Endothelial cell of umbilical vein (primary cell): Measurements from ENCODE around the gene POLR3C. TPM values are rescaled to one million over a fixed set of nuclear protein-coding genes. Genes with fewer than 3 reads are reported as not detected.

ENCODE experiments used
- BruUV-seq: library from RNA; stranded (reverse); fragments of 400-500 nt; replicated peaks from 2 replicates; lab custom pipeline; 2021; lab: Mats Ljungman, UMichigan
- CTCF ChIA-PET: fragments of 300-600, 350-600 bp; sonication (Branson Sonifier 250); formaldehyde crosslinking; loops from one replicate; lab custom pipeline; 2021; ENCODE audit warnings: antibody characterized with exemption, inconsistent platforms; lab: Charles Lee
- POLR2A ChIA-PET: fragments of 300-600, 350-600 bp; sonication (Branson Sonifier 250); formaldehyde crosslinking; loops from one replicate; lab custom pipeline; 2021; ENCODE audit warnings: antibody characterized with exemption, inconsistent platforms; lab: Charles Lee
- DNase-seq: peaks from one replicate; pipeline ENCODE4 v3.0.0-alpha.2; 2011; ENCODE audit warnings: low read depth, low spot score
- FAIRE-seq: peaks from 2 replicates; lab custom pipeline; 2011; peaks lifted over from hg19 to GRCh38; lab: Jason Lieb, UNC
- H2AFZ ChIP-seq: 2 replicates; pipeline ENCODE4 v1.6.0; 2012; ENCODE audit warnings: low read depth, low read length, control low read depth, inconsistent platforms
- H3K27ac ChIP-seq: 2 replicates; pipeline ENCODE4 v1.5.1; 2011; ENCODE audit warnings: low read depth, mild to moderate bottlenecking, control low read depth, low read length, moderate library complexity; ENCODE audit not compliant: insufficient read depth
- H3K27me3 ChIP-seq, 2 experiments: 2 replicates each; pipeline versions ENCODE4 v1.6.0 to v1.6.1; 2011; ENCODE audit warnings: low read length in 2 of 2, mixed read lengths in 1 of 2; ENCODE audit not compliant: control insufficient read depth in 2 of 2, insufficient read depth in 2 of 2
- H3K36me3 ChIP-seq, 2 experiments: 2 replicates in 1 of 2; 3 replicates in 1 of 2; pipeline ENCODE4 v1.5.1; 2011; ENCODE audit warnings: low read length in 2 of 2, mild to moderate bottlenecking in 1 of 2, moderate library complexity in 1 of 2; ENCODE audit not compliant: control insufficient read depth in 2 of 2, insufficient read depth in 2 of 2; ENCODE audit errors: extremely low read depth in 1 of 2
- H3K4me1 ChIP-seq: 3 replicates; pipeline ENCODE4 v1.5.1; 2011; ENCODE audit warnings: mild to moderate bottlenecking, low read length; ENCODE audit not compliant: control insufficient read depth, insufficient read depth; ENCODE audit errors: extremely low read depth
- H3K4me2 ChIP-seq: 2 replicates; pipeline ENCODE4 v1.6.1; 2011; ENCODE audit warnings: low read length, control low read depth, mixed read lengths; ENCODE audit not compliant: insufficient read depth
- H3K4me3 ChIP-seq, 3 experiments: fragments of 200-600 bp in 1 of 3; sonication (generic), shearing (Covaris generic) in 1 of 3; replicated peaks in 1 of 3; 2 replicates each; pipeline ENCODE4 v1.5.1; 2011 to 2016; ENCODE audit warnings: control low read depth in 3 of 3, low read length in 3 of 3, mild to moderate bottlenecking in 2 of 3, inconsistent platforms in 1 of 3, low read depth in 1 of 3, moderate library complexity in 1 of 3; ENCODE audit not compliant: insufficient read depth in 1 of 3
- H3K79me2 ChIP-seq: 2 replicates; pipeline ENCODE4 v1.6.0; 2012; ENCODE audit warnings: low read length, inconsistent platforms; ENCODE audit not compliant: control insufficient read depth, insufficient read depth
- H3K9ac ChIP-seq: replicated peaks from 2 replicates; pipeline ENCODE3; 2011; ENCODE audit warnings: low read length, control low read depth; ENCODE audit not compliant: insufficient read depth; ENCODE audit errors: extremely low read depth
- H3K9me1 ChIP-seq: replicated peaks from 3 replicates; pipeline ENCODE4 v1.6.0; 2011; ENCODE audit warnings: mild to moderate bottlenecking, low read length; ENCODE audit not compliant: control insufficient read depth, insufficient read depth; ENCODE audit errors: extremely low read depth
- H3K9me3 ChIP-seq: replicated peaks from 2 replicates; pipeline ENCODE4 v1.5.1; 2012; ENCODE audit warnings: low read length, inconsistent platforms; ENCODE audit not compliant: control insufficient read depth, insufficient read depth
- H4K20me1 ChIP-seq: replicated peaks from 2 replicates; pipeline ENCODE3; 2011; ENCODE audit warnings: mild to moderate bottlenecking, low read length; ENCODE audit not compliant: control insufficient read depth, insufficient read depth; ENCODE audit errors: extremely low read depth
- EZH2 ChIP-seq: IDR thresholded peaks from 2 replicates; pipeline ENCODE4 v1.6.1; 2012; ENCODE audit warnings: borderline replicate concordance, low read depth, mild to moderate bottlenecking, moderate library complexity, low read length, inconsistent platforms; ENCODE audit not compliant: severe bottlenecking
- FOS ChIP-seq: IDR thresholded peaks from 2 replicates; pipeline ENCODE4 v1.6.1; 2011; ENCODE audit warnings: mild to moderate bottlenecking, low read length, moderate library complexity, borderline replicate concordance; ENCODE audit not compliant: insufficient read depth
- GATA2 ChIP-seq: IDR thresholded peaks from 2 replicates; pipeline ENCODE4 v1.7.0; 2011; ENCODE audit warnings: low read depth, mild to moderate bottlenecking, moderate library complexity, mixed read lengths, low read length; ENCODE audit not compliant: insufficient read length, insufficient read depth
- JUN ChIP-seq: IDR thresholded peaks from 2 replicates; pipeline ENCODE4 v1.6.1; 2011; ENCODE audit warnings: borderline replicate concordance, low read depth; ENCODE audit not compliant: insufficient read length, insufficient read depth
- MYC ChIP-seq: IDR thresholded peaks from one replicate; pipeline ENCODE4 v1.6.1; 2011; ENCODE audit warnings: mild to moderate bottlenecking, low read depth, low read length
- POLR2A ChIP-seq: IDR thresholded peaks from 2 replicates; pipeline ENCODE4 v1.6.1; 2012; ENCODE audit warnings: low read depth, mild to moderate bottlenecking, control low read depth, low read length
- POLR2AphosphoS5 ChIP-seq: IDR thresholded peaks from 2 replicates; pipeline ENCODE4 v1.6.1; 2012; ENCODE audit warnings: low read depth, mild to moderate bottlenecking, control low read depth, low read length, moderate library complexity; ENCODE audit not compliant: insufficient read depth
- dilution Hi-C: fragments of 300-500 bp; cut with MboI; formaldehyde crosslinking; loops from one replicate; pipeline ENCODE4 v1.15.0; 2019; ENCODE audit warnings: low sequenced_read_pairs; ENCODE audit not compliant: extremely low pct_ligation_motif_present
- intact Hi-C: fragments of 100-400 bp; cut with micrococcal nuclease; formaldehyde crosslinking; loops from one replicate; pipeline ENCODE4 v1.10.0; 2022
- polyA plus RNA-seq, 4 experiments: library from polyadenylated mRNA; depleted of rRNA in 3 of 4; stranded (reverse) in 3 of 4; unstranded in 1 of 4; fragments of >200 nt; gene quantifications; 2 replicates each; pipeline versions ENCODE4 v1.2.1 to v1.2.3, GENCODE V29; 2011 to 2012; ENCODE audit warnings: missing spikeins in 1 of 4
- total RNA-seq: library from RNA; stranded (reverse); gene quantifications from 2 replicates; pipeline ENCODE4 v1.2.3, GENCODE V29; 2021
- TF ChIP-seq, protein P1 (sequence below), 2 donors: IDR thresholded peaks; 1 replicate in 1 of 2; 2 replicates in 1 of 2; pipeline ENCODE4 v1.5.1; 2011; ENCODE audit warnings: low read length in 2 of 2, mild to moderate bottlenecking in 2 of 2, moderate library complexity in 2 of 2, control low read depth in 1 of 2, inconsistent platforms in 1 of 2, low read depth in 1 of 2; ENCODE audit not compliant: insufficient read depth in 1 of 2; ENCODE audit errors: extremely low read depth in 1 of 2
- TF ChIP-seq, protein P2 (sequence below): IDR thresholded peaks from 2 replicates; pipeline ENCODE4 v1.6.1; 2011; ENCODE audit not compliant: insufficient read depth, insufficient read length

POLR3C gene
- total and polyA plus RNA-seq, 2 donors (not counting 3 experiments of a cell fraction or from before 2014, with no cell fraction given), result 28.4 to 30.4 TPM

DNA sequence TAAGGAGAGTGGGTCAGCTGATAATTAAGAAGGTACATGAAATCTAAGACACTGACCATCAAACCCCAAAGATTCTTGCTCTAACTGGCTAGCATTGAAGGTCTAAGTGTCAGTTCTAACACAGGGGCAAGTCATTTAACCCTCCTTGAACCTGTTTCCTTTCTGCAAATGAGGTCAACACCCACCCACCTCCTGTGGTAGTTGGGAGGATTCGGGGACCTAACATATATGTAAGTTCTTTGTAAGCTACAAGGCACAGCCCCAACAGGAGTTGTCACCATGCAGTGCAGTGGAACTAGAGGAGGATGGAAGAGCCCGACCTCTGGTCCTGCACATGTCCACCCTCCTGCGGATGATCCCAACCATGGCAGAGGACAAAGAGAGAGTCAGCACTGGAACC is 23.8 kb downstream of the POLR3C start:
- intact Hi-C loops (no loop called here), dilution Hi-C loops (no loop called here)
- CTCF ChIA-PET, result interaction anchor here (0.8 to 9.1 kb wide), 9 partner anchors 10 to 160 kb away, joined by 3 to 154 read pairs (median 6); partner anchors contain the start of genes ANKRD35, ITGA10, PIAS3 and POLR3C
- Histone ChIP-seq H3K9me3 (no peaks in the 10 kb centered on the region), H3K9me1 (no peaks in the 10 kb centered on the region), H3K4me2 (no peak overlapping the region), H3K4me1 (peaks cover 24% of the 10 kb centered on the region), H2AFZ (no peak overlapping the region), H3K27ac (no peak overlapping the region), H3K9ac (no peak overlapping the region), H4K20me1 (no peaks in the 10 kb centered on the region), H3K79me2 (no peaks in the 10 kb centered on the region), H3K4me3 (no peak overlapping the region), H3K36me3 (peaks cover 14 to 26% of the 10 kb centered on the region in 2 experiments), H3K27me3 (no peaks in the 10 kb centered on the region)
- TF ChIP-seq JUN, result no peak
- no peak for TF ChIP-seq POLR2A
- TF ChIP-seq FOS, result no peak
- no peak for TF ChIP-seq EZH2
- TF ChIP-seq, protein P1, sequence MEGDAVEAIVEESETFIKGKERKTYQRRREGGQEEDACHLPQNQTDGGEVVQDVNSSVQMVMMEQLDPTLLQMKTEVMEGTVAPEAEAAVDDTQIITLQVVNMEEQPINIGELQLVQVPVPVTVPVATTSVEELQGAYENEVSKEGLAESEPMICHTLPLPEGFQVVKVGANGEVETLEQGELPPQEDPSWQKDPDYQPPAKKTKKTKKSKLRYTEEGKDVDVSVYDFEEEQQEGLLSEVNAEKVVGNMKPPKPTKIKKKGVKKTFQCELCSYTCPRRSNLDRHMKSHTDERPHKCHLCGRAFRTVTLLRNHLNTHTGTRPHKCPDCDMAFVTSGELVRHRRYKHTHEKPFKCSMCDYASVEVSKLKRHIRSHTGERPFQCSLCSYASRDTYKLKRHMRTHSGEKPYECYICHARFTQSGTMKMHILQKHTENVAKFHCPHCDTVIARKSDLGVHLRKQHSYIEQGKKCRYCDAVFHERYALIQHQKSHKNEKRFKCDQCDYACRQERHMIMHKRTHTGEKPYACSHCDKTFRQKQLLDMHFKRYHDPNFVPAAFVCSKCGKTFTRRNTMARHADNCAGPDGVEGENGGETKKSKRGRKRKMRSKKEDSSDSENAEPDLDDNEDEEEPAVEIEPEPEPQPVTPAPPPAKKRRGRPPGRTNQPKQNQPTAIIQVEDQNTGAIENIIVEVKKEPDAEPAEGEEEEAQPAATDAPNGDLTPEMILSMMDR (IDR thresholded peaks at IDR 0.05; ENCODE audit: extremely low read depth in 1 of 2, insufficient read depth in 1 of 2, low read depth in 1 of 2, low read length in 2 of 2), result no peak
- TF ChIP-seq, protein P2, sequence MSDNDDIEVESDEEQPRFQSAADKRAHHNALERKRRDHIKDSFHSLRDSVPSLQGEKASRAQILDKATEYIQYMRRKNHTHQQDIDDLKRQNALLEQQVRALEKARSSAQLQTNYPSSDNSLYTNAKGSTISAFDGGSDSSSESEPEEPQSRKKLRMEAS, result no peak
- TF ChIP-seq GATA2, result no peak
- TF ChIP-seq POLR2AphosphoS5, result no peak
- no peak for TF ChIP-seq MYC
- FAIRE-seq, result no peak
- no peak for DNase-seq
- POLR2A ChIA-PET, result interaction anchor here (1.1 kb wide), 1 partner anchor 11 kb away, joined by 3 read pairs; the partner anchor contains the start of gene PIAS3
- BruUV-seq, result no TSS peak
